Ovary (tissue), 3 donors: ENCODE measurements around the gene EVX1.

Experiments used
- EP300 ChIP-seq: sonication (generic); formaldehyde crosslinking; IDR thresholded peaks from one replicate; pipeline ENCODE4 v1.6.1; 2017; ENCODE audit warnings: antibody characterized with exemption
- TF ChIP-seq, protein P1 (sequence below), 3 donors: fragments of 450-650 bp in 2 of 3; fragments of 200-600 bp in 1 of 3; IDR thresholded peaks; one replicate each; pipeline versions ENCODE4 v1.5.1 to v1.8.0; 2016 to 2022; ENCODE audit warnings: antibody characterized with exemption in 3 of 3, mild to moderate bottlenecking in 1 of 3
- donor health status: DM: no; HTN: no; CAD: no.

DNA sequence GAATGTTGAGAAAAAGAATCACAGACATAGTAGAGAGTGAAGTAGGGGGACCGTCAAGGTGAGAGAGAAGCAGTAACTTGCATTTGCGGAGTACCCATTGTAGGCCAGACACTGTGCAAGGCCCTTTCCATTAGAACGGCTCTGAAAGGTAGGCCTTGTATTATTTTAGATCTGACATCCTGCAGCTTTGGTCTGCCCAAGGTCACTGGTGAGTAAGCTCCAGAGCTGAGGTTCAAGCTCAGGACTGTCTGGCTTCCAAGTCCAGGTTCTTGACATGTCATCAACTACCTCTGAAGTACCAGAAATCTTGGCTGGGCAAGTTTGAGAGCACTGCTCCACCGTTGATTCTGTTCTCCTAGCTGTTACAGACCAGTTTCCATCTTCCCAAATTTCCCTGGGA, 13.2 kb upstream of the EVX1 start:
- TF ChIP-seq, protein P1, sequence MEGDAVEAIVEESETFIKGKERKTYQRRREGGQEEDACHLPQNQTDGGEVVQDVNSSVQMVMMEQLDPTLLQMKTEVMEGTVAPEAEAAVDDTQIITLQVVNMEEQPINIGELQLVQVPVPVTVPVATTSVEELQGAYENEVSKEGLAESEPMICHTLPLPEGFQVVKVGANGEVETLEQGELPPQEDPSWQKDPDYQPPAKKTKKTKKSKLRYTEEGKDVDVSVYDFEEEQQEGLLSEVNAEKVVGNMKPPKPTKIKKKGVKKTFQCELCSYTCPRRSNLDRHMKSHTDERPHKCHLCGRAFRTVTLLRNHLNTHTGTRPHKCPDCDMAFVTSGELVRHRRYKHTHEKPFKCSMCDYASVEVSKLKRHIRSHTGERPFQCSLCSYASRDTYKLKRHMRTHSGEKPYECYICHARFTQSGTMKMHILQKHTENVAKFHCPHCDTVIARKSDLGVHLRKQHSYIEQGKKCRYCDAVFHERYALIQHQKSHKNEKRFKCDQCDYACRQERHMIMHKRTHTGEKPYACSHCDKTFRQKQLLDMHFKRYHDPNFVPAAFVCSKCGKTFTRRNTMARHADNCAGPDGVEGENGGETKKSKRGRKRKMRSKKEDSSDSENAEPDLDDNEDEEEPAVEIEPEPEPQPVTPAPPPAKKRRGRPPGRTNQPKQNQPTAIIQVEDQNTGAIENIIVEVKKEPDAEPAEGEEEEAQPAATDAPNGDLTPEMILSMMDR (IDR thresholded peaks at IDR 0.05) = no peak
- TF ChIP-seq EP300 = no peak
